Loucy (cell line): Measurements from ENCODE around the gene ACSS2.

Experiments used
- CTCF ChIP-seq: fragments of 200-600 bp; sonication (generic); conservative IDR thresholded peaks from 2 replicates; pipeline ENCODE4 v1.5.1; 2014; ENCODE audit warnings: mild to moderate bottlenecking, antibody characterized with exemption, low read length
- EZH2phosphoT487 ChIP-seq: fragments of 200-600 bp; IDR thresholded peaks from 2 replicates; pipeline ENCODE4 v1.6.1; 2018; ENCODE audit warnings: antibody characterized with exemption, mild to moderate bottlenecking, moderate library complexity, borderline replicate concordance

- TF ChIP-seq CTCF (no peak), EZH2phosphoT487 (no peak)
These were observed 19.7 kb downstream of the ACSS2 start for GRCh38 chr20:34896086-34896621.
